ENCODE data around the gene IGSF23. TPM values are rescaled to one million over a fixed set of nuclear protein-coding genes. Genes with fewer than 3 reads are reported as not detected.

IGSF23 gene
- total and polyA plus RNA-seq, 2 experiments from 2014 or later, result not detected

DNA sequence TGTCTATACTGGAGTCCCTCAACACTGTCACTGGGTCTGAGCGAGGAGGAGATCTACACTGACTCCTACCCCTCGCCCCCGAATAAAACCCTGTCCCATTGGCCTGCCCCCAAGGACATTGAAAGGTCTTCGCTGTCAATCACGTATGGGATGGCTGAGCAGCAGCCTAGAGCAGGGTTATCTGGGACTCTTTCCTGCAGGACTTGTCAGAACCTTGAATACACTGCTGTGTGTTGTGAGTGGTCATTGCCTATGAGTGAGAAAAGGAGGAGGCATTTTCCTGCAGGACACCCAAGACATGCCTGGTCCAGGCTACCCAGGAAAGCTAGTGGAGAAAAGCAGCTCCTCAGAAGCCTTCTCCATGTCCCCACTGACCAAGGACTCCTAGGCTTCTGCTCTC, 40.0 kb downstream of the IGSF23 start (continued):
- TF ChIP-seq ZNF462 (CRISPR knock-in tag; IDR thresholded peaks at IDR 0.05), result no peak
- TF ChIP-seq, protein P1, sequence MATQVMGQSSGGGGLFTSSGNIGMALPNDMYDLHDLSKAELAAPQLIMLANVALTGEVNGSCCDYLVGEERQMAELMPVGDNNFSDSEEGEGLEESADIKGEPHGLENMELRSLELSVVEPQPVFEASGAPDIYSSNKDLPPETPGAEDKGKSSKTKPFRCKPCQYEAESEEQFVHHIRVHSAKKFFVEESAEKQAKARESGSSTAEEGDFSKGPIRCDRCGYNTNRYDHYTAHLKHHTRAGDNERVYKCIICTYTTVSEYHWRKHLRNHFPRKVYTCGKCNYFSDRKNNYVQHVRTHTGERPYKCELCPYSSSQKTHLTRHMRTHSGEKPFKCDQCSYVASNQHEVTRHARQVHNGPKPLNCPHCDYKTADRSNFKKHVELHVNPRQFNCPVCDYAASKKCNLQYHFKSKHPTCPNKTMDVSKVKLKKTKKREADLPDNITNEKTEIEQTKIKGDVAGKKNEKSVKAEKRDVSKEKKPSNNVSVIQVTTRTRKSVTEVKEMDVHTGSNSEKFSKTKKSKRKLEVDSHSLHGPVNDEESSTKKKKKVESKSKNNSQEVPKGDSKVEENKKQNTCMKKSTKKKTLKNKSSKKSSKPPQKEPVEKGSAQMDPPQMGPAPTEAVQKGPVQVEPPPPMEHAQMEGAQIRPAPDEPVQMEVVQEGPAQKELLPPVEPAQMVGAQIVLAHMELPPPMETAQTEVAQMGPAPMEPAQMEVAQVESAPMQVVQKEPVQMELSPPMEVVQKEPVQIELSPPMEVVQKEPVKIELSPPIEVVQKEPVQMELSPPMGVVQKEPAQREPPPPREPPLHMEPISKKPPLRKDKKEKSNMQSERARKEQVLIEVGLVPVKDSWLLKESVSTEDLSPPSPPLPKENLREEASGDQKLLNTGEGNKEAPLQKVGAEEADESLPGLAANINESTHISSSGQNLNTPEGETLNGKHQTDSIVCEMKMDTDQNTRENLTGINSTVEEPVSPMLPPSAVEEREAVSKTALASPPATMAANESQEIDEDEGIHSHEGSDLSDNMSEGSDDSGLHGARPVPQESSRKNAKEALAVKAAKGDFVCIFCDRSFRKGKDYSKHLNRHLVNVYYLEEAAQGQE (IDR thresholded peaks at IDR 0.05; ENCODE audit: unreplicated experiment), result no peak
- no peak for TF ChIP-seq CREB1 (CRISPR knock-in tag; IDR thresholded peaks at IDR 0.05; ENCODE audit: low read depth)
- TF ChIP-seq ZNF331 (CRISPR knock-in tag; IDR thresholded peaks at IDR 0.05; ENCODE audit: low read depth), result no peak
- TF ChIP-seq STAT1 (IDR thresholded peaks at IDR 0.05; ENCODE audit: unreplicated experiment), result no peak

Data from GM23338 (cell line).